ENCODE results near the gene GARIN5B.
A peak's percentile ranks its signal among the peaks of the same experiment; 100 is the strongest.

Gene GARIN5B

GRCh38 chr19:55365964-55366363 is 2.9 kb upstream of the GARIN5B start:
- Histone ChIP-seq H3K4me3 (ENCODE audit: low read depth, low read length) (no peak overlapping the region), H3K36me3 (ENCODE audit: control insufficient read depth, insufficient read depth, low read length) (no peaks in the 10 kb centered on the region), H3K27me3 (ENCODE audit: control insufficient read depth, insufficient read depth, low read length) (peaks cover 22% of the 10 kb centered on the region), H3K9ac (ENCODE audit: low read depth, low read length) (no peak overlapping the region), H3K9me3 (ENCODE audit: control insufficient read depth, insufficient read depth, low read length) (no peaks in the 10 kb centered on the region), H3K4me1 (ENCODE audit: control insufficient read depth, insufficient read depth, low read length) (peaks cover 17% of the 10 kb centered on the region; the same call in 1 of the 2 replicates), H3K27ac (ENCODE audit: low read depth, low read length) (no peak overlapping the region)

- Histone ChIP-seq H3K4me3 (ENCODE audit: low read depth, low read length) (no peak overlapping the region), H3K36me3 (ENCODE audit: control insufficient read depth, insufficient read depth, low read length) (no peaks in the 10 kb centered on the region), H3K27ac (ENCODE audit: low read depth, low read length) (no peak overlapping the region), H3K27me3 (ENCODE audit: control insufficient read depth, insufficient read depth, low read length) (peaks cover 16% of the 10 kb centered on the region), H3K4me1 (ENCODE audit: control insufficient read depth, insufficient read depth, low read length) (peaks cover 12% of the 10 kb centered on the region; the same call in 1 of the 2 replicates), H3K9ac (ENCODE audit: low read depth, low read length) (no peak overlapping the region), H3K9me3 (ENCODE audit: control insufficient read depth, insufficient read depth, low read length) (no peaks in the 10 kb centered on the region)
Observed at GRCh38 chr19:55365245-55365644, 2.2 kb upstream of the GARIN5B start.

- Histone ChIP-seq H3K36me3 (ENCODE audit: control insufficient read depth, insufficient read depth, low read length) (no peaks in the 10 kb centered on the region), H3K9me3 (ENCODE audit: control insufficient read depth, insufficient read depth, low read length) (no peaks in the 10 kb centered on the region), H3K4me1 (ENCODE audit: control insufficient read depth, insufficient read depth, low read length) (peaks cover 7% of the 10 kb centered on the region; the same call in 1 of the 2 replicates), H3K27me3 (ENCODE audit: control insufficient read depth, insufficient read depth, low read length) (peaks cover 9% of the 10 kb centered on the region), H3K4me3 (ENCODE audit: low read depth, low read length) (no peak overlapping the region), H3K9ac (ENCODE audit: low read depth, low read length) (no peak overlapping the region), H3K27ac (ENCODE audit: low read depth, low read length) (no peak overlapping the region)
Observed at GRCh38 chr19:55362174-55362989, 678 bp downstream of the GARIN5B start.

GRCh38 chr19:55360902-55361301 is 2.2 kb downstream of the GARIN5B start:
- peaks cover 23% of the 10 kb centered on the region for H3K27me3 ChIP-seq (ENCODE audit: control insufficient read depth, insufficient read depth, low read length)
- no peaks in the 10 kb centered on the region for H3K36me3 ChIP-seq (ENCODE audit: control insufficient read depth, insufficient read depth, low read length)
- peaks cover 7% of the 10 kb centered on the region; the same call in 1 of the 2 replicates for H3K4me1 ChIP-seq (ENCODE audit: control insufficient read depth, insufficient read depth, low read length)
- no peak overlapping the region for H3K4me3 ChIP-seq (ENCODE audit: low read depth, low read length)
- H3K27ac ChIP-seq (ENCODE audit: low read depth, low read length): no peak overlapping the region
- no peak overlapping the region for H3K9ac ChIP-seq (ENCODE audit: low read depth, low read length)
- no peaks in the 10 kb centered on the region for H3K9me3 ChIP-seq (ENCODE audit: control insufficient read depth, insufficient read depth, low read length)

- Histone ChIP-seq H3K9ac (ENCODE audit: low read depth, low read length) (no peak overlapping the region), H3K27ac (ENCODE audit: low read depth, low read length) (no peak overlapping the region), H3K4me3 (ENCODE audit: low read depth, low read length) (no peak overlapping the region)
Observed at GRCh38 chr19:55358943-55359908, 3.8 kb downstream of the GARIN5B start.

GRCh38 chr19:55358493-55358892 is 4.6 kb downstream of the GARIN5B start:
- Histone ChIP-seq H3K9ac (ENCODE audit: low read depth, low read length) (no peak overlapping the region), H3K27ac (ENCODE audit: low read depth, low read length) (no peak overlapping the region)

More at GRCh38 chr19:55358943-55359908, 3.8 kb downstream of the GARIN5B start:
- peaks cover 11% of the 10 kb centered on the region; the same call in 1 of the 2 replicates for H3K4me1 ChIP-seq (ENCODE audit: control insufficient read depth, insufficient read depth, low read length)
- peaks cover 35% of the 10 kb centered on the region for H3K27me3 ChIP-seq (ENCODE audit: control insufficient read depth, insufficient read depth, low read length)
- no peaks in the 10 kb centered on the region for H3K36me3 ChIP-seq (ENCODE audit: control insufficient read depth, insufficient read depth, low read length)
- H3K9me3 ChIP-seq (ENCODE audit: control insufficient read depth, insufficient read depth, low read length): no peaks in the 10 kb centered on the region

GRCh38 chr19:55355213-55355821 is 7.7 kb downstream of the GARIN5B start:
- Histone ChIP-seq H3K36me3 (ENCODE audit: control insufficient read depth, insufficient read depth, low read length) (no peaks in the 10 kb centered on the region), H3K9ac (ENCODE audit: low read depth, low read length) (no peak overlapping the region), H3K27me3 (ENCODE audit: control insufficient read depth, insufficient read depth, low read length) (peaks cover 58% of the 10 kb centered on the region), H3K4me1 (ENCODE audit: control insufficient read depth, insufficient read depth, low read length) (peaks cover 9% of the 10 kb centered on the region), H3K27ac (ENCODE audit: low read depth, low read length) (no peak overlapping the region), H3K9me3 (ENCODE audit: control insufficient read depth, insufficient read depth, low read length) (no peaks in the 10 kb centered on the region), H3K4me3 (ENCODE audit: low read depth, low read length) (peak overlapping the region; percentile 32; the same call in 1 of the 2 replicates)

More at GRCh38 chr19:55358493-55358892, 4.6 kb downstream of the GARIN5B start:
- H3K27me3 ChIP-seq (ENCODE audit: control insufficient read depth, insufficient read depth, low read length): peaks cover 39% of the 10 kb centered on the region
- H3K4me1 ChIP-seq (ENCODE audit: control insufficient read depth, insufficient read depth, low read length): peaks cover 11% of the 10 kb centered on the region
- no peak overlapping the region for H3K4me3 ChIP-seq (ENCODE audit: low read depth, low read length)
- H3K36me3 ChIP-seq (ENCODE audit: control insufficient read depth, insufficient read depth, low read length): no peaks in the 10 kb centered on the region
- no peaks in the 10 kb centered on the region for H3K9me3 ChIP-seq (ENCODE audit: control insufficient read depth, insufficient read depth, low read length)

- Histone ChIP-seq H3K4me3 (ENCODE audit: low read depth, low read length) (peak within 1 kb of the TSS; percentile 84), H3K36me3 (ENCODE audit: control insufficient read depth, insufficient read depth, low read length) (no peaks in the 10 kb centered on the region), H3K27me3 (ENCODE audit: control insufficient read depth, insufficient read depth, low read length) (peaks cover 57% of the 10 kb centered on the region), H3K9me3 (ENCODE audit: control insufficient read depth, insufficient read depth, low read length) (no peaks in the 10 kb centered on the region), H3K27ac (ENCODE audit: low read depth, low read length) (no peak within 1 kb of the TSS), H3K4me1 (ENCODE audit: control insufficient read depth, insufficient read depth, low read length) (peaks cover 13% of the 10 kb centered on the region), H3K9ac (ENCODE audit: low read depth, low read length) (no peak within 1 kb of the TSS)
Observed at GRCh38 chr19:55354698-55355212, 8.3 kb downstream of the GARIN5B start, which contains the start of gene COX6B2. Gene COX6B2, minus strand, starts transcription at chr19:55354719. Its CDS starts 198 bp downstream, at chr19:55354521.

GRCh38 chr19:55353803-55354697 is 9.0 kb downstream of the GARIN5B start:
- peaks cover 54% of the 10 kb centered on the region for H3K27me3 ChIP-seq (ENCODE audit: control insufficient read depth, insufficient read depth, low read length)

More at GRCh38 chr19:55353803-55354697, 9.0 kb downstream of the GARIN5B start:
- Histone ChIP-seq H3K4me3 (ENCODE audit: low read depth, low read length) (peak overlapping the region; percentile 84), H3K27ac (ENCODE audit: low read depth, low read length) (no peak overlapping the region), H3K4me1 (ENCODE audit: control insufficient read depth, insufficient read depth, low read length) (peaks cover 19% of the 10 kb centered on the region), H3K36me3 (ENCODE audit: control insufficient read depth, insufficient read depth, low read length) (peaks cover 3% of the 10 kb centered on the region; the same call in 1 of the 2 replicates), H3K9me3 (ENCODE audit: control insufficient read depth, insufficient read depth, low read length) (no peaks in the 10 kb centered on the region), H3K9ac (ENCODE audit: low read depth, low read length) (no peak overlapping the region)

Measured in HUES48 (cell line).